Measurements from ENCODE around the gene CD1B. TPM values are rescaled to one million over a fixed set of nuclear protein-coding genes. Genes with fewer than 3 reads are reported as not detected.
A peak's percentile ranks its signal among the peaks of the same experiment; 100 is the strongest.

The CD1B gene
- total RNA-seq, 1 donor from 2014 or later = not detected

GRCh38 chr1:158324395-158324794 lies 6.9 kb downstream of the CD1B start:
- TF ChIP-seq CTCF (IDR thresholded peaks at IDR 0.05; ENCODE audit: insufficient read depth, low read length, severe bottlenecking) = no peak
- DNase-seq (ENCODE audit: low read depth) = no peak
- FAIRE-seq = no peak

GRCh38 chr1:158323866-158324265 lies 7.5 kb downstream of the CD1B start:
- Histone ChIP-seq H3K4me3 (ENCODE audit: low read depth, low read length) (no peak overlapping the region), H3K27me3 (ENCODE audit: control insufficient read depth, insufficient read depth, low read length) (no peaks in the 10 kb centered on the region), H3K36me3 (ENCODE audit: control insufficient read depth, insufficient read depth, low read length) (no peaks in the 10 kb centered on the region)
- DNase-seq (ENCODE audit: low read depth) (no peak), FAIRE-seq (peak; percentile 52)
- TF ChIP-seq CTCF (IDR thresholded peaks at IDR 0.05; ENCODE audit: insufficient read depth, low read length, severe bottlenecking) = no peak

More at GRCh38 chr1:158324395-158324794, 6.9 kb downstream of the CD1B start:
- H3K36me3 ChIP-seq (ENCODE audit: control insufficient read depth, insufficient read depth, low read length) = no peaks in the 10 kb centered on the region
- H3K27me3 ChIP-seq (ENCODE audit: control insufficient read depth, insufficient read depth, low read length) = no peaks in the 10 kb centered on the region
- H3K4me3 ChIP-seq (ENCODE audit: low read depth, low read length) = no peak overlapping the region

- no peak for TF ChIP-seq CTCF (IDR thresholded peaks at IDR 0.05; ENCODE audit: insufficient read depth, low read length, severe bottlenecking)
- Histone ChIP-seq H3K4me3 (ENCODE audit: low read depth, low read length) (no peak overlapping the region), H3K27me3 (ENCODE audit: control insufficient read depth, insufficient read depth, low read length) (no peaks in the 10 kb centered on the region), H3K36me3 (ENCODE audit: control insufficient read depth, insufficient read depth, low read length) (no peaks in the 10 kb centered on the region)
- no peak for DNase-seq (ENCODE audit: low read depth)
- FAIRE-seq = no peak
Measured at GRCh38 chr1:158311066-158311465, 20.3 kb downstream of the CD1B start.

GRCh38 chr1:158310623-158311022 lies 20.7 kb downstream of the CD1B start:
- Histone ChIP-seq H3K27me3 (ENCODE audit: control insufficient read depth, insufficient read depth, low read length) (no peaks in the 10 kb centered on the region), H3K36me3 (ENCODE audit: control insufficient read depth, insufficient read depth, low read length) (no peaks in the 10 kb centered on the region), H3K4me3 (ENCODE audit: low read depth, low read length) (no peak overlapping the region)
- TF ChIP-seq CTCF (IDR thresholded peaks at IDR 0.05; ENCODE audit: insufficient read depth, low read length, severe bottlenecking) = no peak
- DNase-seq (ENCODE audit: low read depth) = no peak
- FAIRE-seq = no peak

- no peak overlapping the region for H3K4me3 ChIP-seq (ENCODE audit: low read depth, low read length)
- FAIRE-seq (peak; percentile 68), DNase-seq (ENCODE audit: low read depth) (no peak)
- no peak for TF ChIP-seq CTCF (IDR thresholded peaks at IDR 0.05; ENCODE audit: insufficient read depth, low read length, severe bottlenecking)
- no peaks in the 10 kb centered on the region for H3K36me3 ChIP-seq (ENCODE audit: control insufficient read depth, insufficient read depth, low read length)
- no peaks in the 10 kb centered on the region for H3K27me3 ChIP-seq (ENCODE audit: control insufficient read depth, insufficient read depth, low read length)
Measured at GRCh38 chr1:158295791-158296190, 35.5 kb downstream of the CD1B start.

- no peak overlapping the region for H3K4me3 ChIP-seq (ENCODE audit: low read depth, low read length)
- DNase-seq (ENCODE audit: low read depth) (no peak), FAIRE-seq (no peak)
- no peaks in the 10 kb centered on the region for H3K36me3 ChIP-seq (ENCODE audit: control insufficient read depth, insufficient read depth, low read length)
- TF ChIP-seq CTCF (IDR thresholded peaks at IDR 0.05; ENCODE audit: insufficient read depth, low read length, severe bottlenecking) = no peak
- no peaks in the 10 kb centered on the region for H3K27me3 ChIP-seq (ENCODE audit: control insufficient read depth, insufficient read depth, low read length)
Measured at GRCh38 chr1:158290321-158290844, 40.9 kb downstream of the CD1B start.

Measured in bronchial epithelial cell (primary cell).